ENCODE measurements around the gene UNC45B. TPM values are rescaled to one million over a fixed set of nuclear protein-coding genes. Genes with fewer than 3 reads are reported as not detected.
"Not testable (repeated sequence)": the region's sequence is repeated elsewhere in the genome, so short reads cannot be mapped to it uniquely, and the experiment has no call there.

UNC45B gene
- total RNA-seq, 1 donor from 2014 or later = 205 TPM

- Histone ChIP-seq H3K9me3 (replicated peaks) (no peaks in the 10 kb centered on the region), H3K4me1 (peaks cover 4% of the 10 kb centered on the region), H3K27ac (replicated peaks) (no peak overlapping the region), H3K27me3 (ENCODE audit: low read depth) (no peaks in the 10 kb centered on the region), H3K4me3 (no peak overlapping the region), H3K36me3 (peaks cover 57% of the 10 kb centered on the region)
- intact Hi-C loops (cut with micrococcal nuclease) = no loop called here
- no peak for DNase-seq
- TF ChIP-seq CTCF (IDR thresholded peaks at IDR 0.05; ENCODE audit: borderline replicate concordance) = no peak
Measured at GRCh38 chr17:35167046-35167445, 19.4 kb downstream of the UNC45B start.

DNA sequence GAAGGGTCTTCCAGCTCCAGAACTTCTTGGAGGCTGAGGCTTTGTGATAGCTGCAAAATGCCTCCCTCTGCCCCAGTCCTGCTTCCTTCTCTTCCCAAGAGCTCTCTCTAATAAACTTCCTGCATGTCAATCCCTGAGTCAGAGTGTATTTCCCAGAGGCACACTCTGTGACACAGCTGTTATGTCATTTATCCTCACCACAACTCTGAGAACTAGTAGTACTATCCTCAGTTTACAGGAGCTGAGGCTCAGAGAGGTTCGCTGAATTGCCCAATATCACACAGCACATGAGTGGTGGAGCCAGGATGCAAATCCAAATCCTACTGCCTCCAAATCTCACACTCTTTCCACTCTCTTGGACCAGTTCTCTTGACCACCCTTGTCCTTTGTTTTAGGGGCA is 20.0 kb downstream of the UNC45B start:
- Histone ChIP-seq H3K4me3 (no peak overlapping the region), H3K4me1 (peaks cover 4% of the 10 kb centered on the region), H3K27ac (replicated peaks) (no peak overlapping the region), H3K9me3 (replicated peaks) (no peaks in the 10 kb centered on the region), H3K27me3 (ENCODE audit: low read depth) (no peaks in the 10 kb centered on the region), H3K36me3 (peaks cover 63% of the 10 kb centered on the region)
- TF ChIP-seq CTCF (IDR thresholded peaks at IDR 0.05; ENCODE audit: borderline replicate concordance) = no peak
- intact Hi-C loops (cut with micrococcal nuclease) = no loop called here
- no peak for DNase-seq

DNA sequence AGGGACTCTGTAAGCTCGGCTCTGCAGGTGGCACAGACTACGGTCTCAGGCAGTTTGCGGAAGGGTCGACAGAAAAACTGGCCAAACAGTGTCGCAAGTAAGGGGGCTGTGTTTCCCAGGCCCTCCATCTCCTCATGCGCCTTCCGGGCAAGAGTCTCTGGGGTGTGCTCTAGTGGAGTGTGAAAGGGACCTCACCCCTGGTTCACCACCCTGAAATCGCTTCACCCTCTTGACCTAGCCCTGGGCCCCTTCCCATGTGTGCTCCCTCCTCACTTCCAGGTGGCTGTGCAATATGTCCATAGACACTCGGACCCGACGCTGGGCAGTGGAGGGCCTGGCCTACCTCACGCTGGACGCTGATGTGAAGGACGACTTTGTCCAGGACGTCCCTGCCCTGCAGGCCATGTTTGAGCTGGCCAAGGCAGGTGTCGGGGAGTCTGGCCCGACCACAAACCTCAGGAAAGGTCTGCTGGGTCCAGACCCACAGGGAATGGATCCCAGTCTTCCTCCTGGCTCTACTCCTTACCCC is 22.3 kb downstream of the UNC45B start:
- no peak overlapping the region for H3K27ac ChIP-seq (replicated peaks)
- no peak for TF ChIP-seq CTCF (IDR thresholded peaks at IDR 0.05; ENCODE audit: borderline replicate concordance)
- H3K36me3 ChIP-seq = peaks cover 58% of the 10 kb centered on the region
- H3K4me3 ChIP-seq = no peak overlapping the region
- no peaks in the 10 kb centered on the region for H3K9me3 ChIP-seq (replicated peaks)
- intact Hi-C loops (cut with micrococcal nuclease) = loop anchor here (10.0 kb wide), 1 partner anchor 365 kb away; the partner anchor contains the start of gene SLFN12L
- DNase-seq = no peak
- peaks cover 4% of the 10 kb centered on the region for H3K4me1 ChIP-seq
- H3K27me3 ChIP-seq (ENCODE audit: low read depth) = no peaks in the 10 kb centered on the region

DNA sequence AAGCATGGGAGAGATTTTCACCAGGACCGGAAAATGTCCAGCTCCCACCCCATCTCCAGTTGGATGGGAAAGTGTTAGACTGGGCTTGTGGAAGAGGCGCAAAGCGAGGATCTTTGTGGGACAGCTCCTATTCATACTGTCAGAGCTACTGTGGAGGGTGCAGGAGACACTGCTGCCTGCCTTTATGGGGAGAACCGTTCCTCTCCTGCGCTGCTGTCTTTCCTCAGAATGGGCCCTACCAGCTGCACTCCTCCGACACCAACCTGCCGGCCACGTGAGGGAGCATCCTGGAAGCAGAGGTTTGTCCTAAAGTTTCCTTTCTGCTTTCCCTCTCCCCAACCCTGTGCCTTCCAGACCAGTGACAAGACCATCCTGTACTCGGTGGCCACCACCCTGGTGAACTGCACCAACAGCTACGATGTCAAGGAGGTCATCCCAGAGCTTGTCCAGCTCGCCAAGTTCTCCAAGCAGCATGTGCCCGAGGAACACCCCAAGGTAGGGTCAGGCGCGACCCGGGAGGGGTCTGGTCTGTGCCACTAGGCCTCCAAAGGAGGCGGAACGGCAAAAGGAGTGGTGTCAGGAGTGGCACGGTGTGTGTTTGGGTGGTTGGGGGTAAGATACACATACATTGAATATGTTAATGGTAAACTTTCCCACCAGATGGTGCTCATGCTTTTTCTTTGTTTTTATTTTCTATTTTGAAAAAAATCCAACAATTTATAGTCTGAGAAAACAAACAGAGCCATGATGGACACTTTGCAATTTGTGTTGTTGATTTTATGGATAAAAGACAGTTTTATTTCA is 23.6 kb downstream of the UNC45B start:
- intact Hi-C loops (cut with micrococcal nuclease) = loop anchor here (10.0 kb wide), 1 partner anchor 364 kb away; the partner anchor contains the start of gene SLFN12L
- no peak overlapping the region for H3K4me3 ChIP-seq
- H3K9me3 ChIP-seq (replicated peaks) = no peaks in the 10 kb centered on the region
- H3K36me3 ChIP-seq = peaks cover 52% of the 10 kb centered on the region
- no peak for DNase-seq
- H3K27ac ChIP-seq (replicated peaks) = no peak overlapping the region
- peak; percentile 42 for TF ChIP-seq CTCF (IDR thresholded peaks at IDR 0.05; ENCODE audit: borderline replicate concordance)
- no peaks in the 10 kb centered on the region for H3K27me3 ChIP-seq (ENCODE audit: low read depth)
- H3K4me1 ChIP-seq = peaks cover 10% of the 10 kb centered on the region

DNA sequence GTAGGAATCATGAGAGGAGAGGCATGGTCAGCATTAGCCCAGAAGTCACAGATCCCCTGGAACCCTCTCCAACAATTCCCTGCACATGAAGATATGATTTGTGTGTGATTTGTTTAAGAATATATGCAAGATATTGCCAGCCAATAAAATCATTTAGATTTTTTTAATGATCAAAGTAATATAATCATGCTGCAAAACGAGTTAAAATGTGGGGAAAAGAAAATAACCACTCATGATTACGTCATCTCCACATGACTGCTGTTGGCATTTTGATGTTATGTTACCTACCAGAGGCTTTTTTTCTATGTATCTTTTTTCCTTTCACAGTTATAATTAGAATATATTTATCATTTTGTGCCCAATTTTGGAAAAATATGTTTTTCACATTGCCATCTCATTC is 24.2 kb downstream of the UNC45B start:
- Histone ChIP-seq H3K4me3 (no peak overlapping the region), H3K4me1 (peaks cover 10% of the 10 kb centered on the region), H3K27me3 (ENCODE audit: low read depth) (no peaks in the 10 kb centered on the region), H3K9me3 (replicated peaks) (no peaks in the 10 kb centered on the region), H3K27ac (replicated peaks) (no peak overlapping the region), H3K36me3 (peaks cover 53% of the 10 kb centered on the region)
- no peak for DNase-seq
- intact Hi-C loops (cut with micrococcal nuclease) = loop anchor here (10.0 kb wide), 1 partner anchor 363 kb away; the partner anchor contains the start of gene SLFN12L
- TF ChIP-seq CTCF (IDR thresholded peaks at IDR 0.05; ENCODE audit: borderline replicate concordance) = no peak

DNA sequence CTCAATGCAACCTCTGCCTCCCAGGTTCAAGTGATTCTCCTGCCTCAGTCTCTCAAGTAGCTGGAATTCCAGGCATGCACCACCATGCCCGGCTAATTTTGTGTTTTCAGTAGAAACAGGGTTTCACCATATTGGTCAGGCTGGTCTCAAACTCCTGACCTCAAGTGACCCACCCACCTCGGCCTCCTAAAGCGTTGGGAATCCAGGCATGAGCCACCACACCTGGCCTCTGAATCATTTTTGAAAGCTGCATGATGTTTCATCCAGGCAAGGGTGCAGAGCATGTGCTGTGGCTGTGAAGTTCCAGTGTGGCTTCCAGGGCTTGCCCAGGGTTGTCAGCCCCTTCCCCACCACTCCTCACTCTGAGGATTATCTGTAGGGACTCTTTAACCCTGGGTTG is 24.7 kb downstream of the UNC45B start:
- not testable (repeated sequence) for H3K4me1 ChIP-seq; H3K27ac ChIP-seq (replicated peaks); H3K4me3 ChIP-seq; DNase-seq; H3K9me3 ChIP-seq (replicated peaks); H3K27me3 ChIP-seq (ENCODE audit: low read depth)
- peaks cover 56% of the 10 kb centered on the region for H3K36me3 ChIP-seq
- intact Hi-C loops (cut with micrococcal nuclease) = loop anchor here (10.0 kb wide), 1 partner anchor 362 kb away; the partner anchor contains the start of gene SLFN12L
